Loucy (cell line): ENCODE data around the gene GAN.

ENCODE experiments used
- H2AFZ ChIP-seq: fragments of 200-600 bp; sonication (generic); 2 replicates; pipeline ENCODE4 v1.6.0; 2016; ENCODE audit warnings: antibody characterized with exemption, mild to moderate bottlenecking, low read length, moderate library complexity
- H3F3A ChIP-seq: fragments of 200-600 bp; 2 replicates; pipeline ENCODE4 v1.6.0; 2016; ENCODE audit warnings: antibody characterized with exemption, low read depth, mild to moderate bottlenecking
- H3K27me3 ChIP-seq: fragments of 200-600 bp; sonication (generic); 2 replicates; pipeline ENCODE4 v1.6.1; 2014; ENCODE audit warnings: low read length, mild to moderate bottlenecking; ENCODE audit not compliant: insufficient read depth, poor library complexity, severe bottlenecking
- H3K36me3 ChIP-seq: fragments of 200-600 bp; sonication (generic); 2 replicates; pipeline ENCODE4 v1.6.1; 2016; ENCODE audit warnings: low read length; ENCODE audit not compliant: insufficient read depth
- H3K4me1 ChIP-seq: fragments of 200-600 bp; sonication (generic); 2 replicates; pipeline ENCODE4 v1.5.1; 2014; ENCODE audit warnings: low read length, mild to moderate bottlenecking; ENCODE audit not compliant: insufficient read depth, poor library complexity, severe bottlenecking
- H3K4me2 ChIP-seq: fragments of 200-600 bp; sonication (generic); 2 replicates; pipeline ENCODE4 v1.6.0; 2014; ENCODE audit warnings: antibody characterized with exemption, low read length, low read depth, mild to moderate bottlenecking; ENCODE audit not compliant: poor library complexity, severe bottlenecking
- H3K4me3 ChIP-seq: fragments of 200-600 bp; sonication (generic); 2 replicates; pipeline ENCODE4 v1.5.1; 2014; ENCODE audit warnings: low read length, mild to moderate bottlenecking, mixed read lengths; ENCODE audit not compliant: poor library complexity, severe bottlenecking
- H3K79me2 ChIP-seq: fragments of 200-600 bp; sonication (generic); 2 replicates; pipeline ENCODE4 v1.6.1; 2014; ENCODE audit warnings: low read length; ENCODE audit not compliant: insufficient read depth
- H3K9ac ChIP-seq: fragments of 200-600 bp; sonication (generic); 2 replicates; pipeline ENCODE4 v1.6.0; 2014; ENCODE audit warnings: mild to moderate bottlenecking, low read depth, low read length, moderate library complexity; ENCODE audit not compliant: poor library complexity, severe bottlenecking
- H3K9me2 ChIP-seq: fragments of 200-600 bp; sonication (generic); replicated peaks from 2 replicates; pipeline ENCODE4 v1.6.1; 2016; ENCODE audit warnings: low read depth, low read length, mixed read lengths
- H3K9me3 ChIP-seq: fragments of 200-600 bp; sonication (generic); 2 replicates; pipeline ENCODE4 v1.6.1; 2014; ENCODE audit warnings: mild to moderate bottlenecking, antibody characterized with exemption, low read length, low read depth; ENCODE audit not compliant: insufficient read depth
- H4K20me1 ChIP-seq: fragments of 200-600 bp; sonication (generic); 2 replicates; pipeline ENCODE4 v1.6.0; 2014; ENCODE audit warnings: antibody characterized with exemption, low read length, mild to moderate bottlenecking; ENCODE audit not compliant: insufficient read depth, poor library complexity, severe bottlenecking
- CTCF ChIP-seq: fragments of 200-600 bp; sonication (generic); conservative IDR thresholded peaks from 2 replicates; pipeline ENCODE4 v1.5.1; 2014; ENCODE audit warnings: mild to moderate bottlenecking, antibody characterized with exemption, low read length
- EZH2phosphoT487 ChIP-seq: fragments of 200-600 bp; IDR thresholded peaks from 2 replicates; pipeline ENCODE4 v1.6.1; 2018; ENCODE audit warnings: antibody characterized with exemption, mild to moderate bottlenecking, moderate library complexity, borderline replicate concordance

Gene GAN

GRCh38 chr16:81390840-81391239 is 76.1 kb downstream of the GAN start:
- H3K4me2 ChIP-seq = no peak overlapping the region
- TF ChIP-seq EZH2phosphoT487 (no peak), CTCF (no peak)
- no peaks in the 10 kb centered on the region for H3K9me3 ChIP-seq
- H3K9me2 ChIP-seq = no peaks in the 10 kb centered on the region
- H3F3A ChIP-seq = no peaks in the 10 kb centered on the region
- H3K79me2 ChIP-seq = no peaks in the 10 kb centered on the region
- no peak overlapping the region for H3K4me3 ChIP-seq
- no peak overlapping the region for H3K9ac ChIP-seq
- H3K36me3 ChIP-seq = peaks cover 16% of the 10 kb centered on the region; the same call in 1 of the 2 replicates
- H3K4me1 ChIP-seq = no peaks in the 10 kb centered on the region
- H3K27me3 ChIP-seq = no peaks in the 10 kb centered on the region
- no peaks in the 10 kb centered on the region for H4K20me1 ChIP-seq
- H2AFZ ChIP-seq = no peak overlapping the region

GRCh38 chr16:81392011-81392410 is 77.2 kb downstream of the GAN start:
- no peak for TF ChIP-seq CTCF
- TF ChIP-seq EZH2phosphoT487 = no peak
- H3F3A ChIP-seq = no peaks in the 10 kb centered on the region
- H3K9me2 ChIP-seq = no peaks in the 10 kb centered on the region
- no peaks in the 10 kb centered on the region for H3K9me3 ChIP-seq
- H3K9ac ChIP-seq = no peak overlapping the region
- H3K4me2 ChIP-seq = no peak overlapping the region
- H3K4me3 ChIP-seq = no peak overlapping the region
- H3K4me1 ChIP-seq = no peaks in the 10 kb centered on the region
- no peaks in the 10 kb centered on the region for H4K20me1 ChIP-seq
- no peaks in the 10 kb centered on the region for H3K79me2 ChIP-seq
- no peak overlapping the region for H2AFZ ChIP-seq
- peaks cover 16% of the 10 kb centered on the region; the same call in 1 of the 2 replicates for H3K36me3 ChIP-seq
- no peaks in the 10 kb centered on the region for H3K27me3 ChIP-seq

- Histone ChIP-seq H2AFZ (no peak overlapping the region), H3K4me2 (no peak overlapping the region), H3K79me2 (no peaks in the 10 kb centered on the region), H3F3A (no peaks in the 10 kb centered on the region), H3K27me3 (no peaks in the 10 kb centered on the region), H3K36me3 (peaks cover 12% of the 10 kb centered on the region; the same call in 1 of the 2 replicates), H3K9ac (no peak overlapping the region), H3K9me3 (no peaks in the 10 kb centered on the region), H4K20me1 (no peaks in the 10 kb centered on the region), H3K4me1 (no peaks in the 10 kb centered on the region), H3K9me2 (no peaks in the 10 kb centered on the region), H3K4me3 (no peak overlapping the region)
- TF ChIP-seq EZH2phosphoT487 (no peak), CTCF (no peak)
Measured at GRCh38 chr16:81394416-81394815, 79.7 kb downstream of the GAN start.
